ENCODE measurements around the gene CBX5. TPM values are rescaled to one million over a fixed set of nuclear protein-coding genes. Genes with fewer than 3 reads are reported as not detected.

Gene CBX5
- total and polyA plus RNA-seq, 9 of the 15 experiments (the other 6 are each of a cell fraction or from before 2014, with no cell fraction given): 32.6 to 102 (median 59.2) TPM

GRCh38 chr12:54324617-54325441 lies 44.9 kb upstream of the CBX5 start, which contains the start of gene COPZ1 (continued):
- TF ChIP-seq REST (IDR thresholded peaks at IDR 0.05; ENCODE audit: borderline replicate concordance): peak; percentile 92
- TF ChIP-seq REST (CRISPR knock-in tag; IDR thresholded peaks at IDR 0.05; ENCODE audit: low read depth): no peak
- TF ChIP-seq CREB5 (CRISPR knock-in tag; IDR thresholded peaks at IDR 0.05): no peak
- TF ChIP-seq ZSCAN29 (IDR thresholded peaks at IDR 0.05): peak; percentile 63; the same call in 1 of the 2 replicates
- TF ChIP-seq SRSF3 (IDR thresholded peaks at IDR 0.05; ENCODE audit: insufficient read depth, low read length): no peak
- peak; percentile 79 for TF ChIP-seq TBP (optimal IDR thresholded peaks at IDR 0.05; ENCODE audit: low read depth, low read length)
- peak; percentile 14; the same call in 1 of the 2 replicates for TF ChIP-seq ZBTB40 (IDR thresholded peaks at IDR 0.05)
- TF ChIP-seq ZBTB40 (CRISPR knock-in tag; IDR thresholded peaks at IDR 0.05): no peak
